Articular chondrocyte of knee joint (primary cell): ENCODE measurements around the gene SIX2. TPM values are rescaled to one million over a fixed set of nuclear protein-coding genes. Genes with fewer than 3 reads are reported as not detected.

Experiments
- total RNA-seq: library from RNA; depleted of rRNA; stranded (reverse); fragments of >200 nt; gene quantifications from 2 replicates; pipeline ENCODE4 v1.2.3, GENCODE V29; 2012

SIX2 gene
- 35.5 and 41.8 TPM in 2 replicates for total RNA-seq

DNA sequence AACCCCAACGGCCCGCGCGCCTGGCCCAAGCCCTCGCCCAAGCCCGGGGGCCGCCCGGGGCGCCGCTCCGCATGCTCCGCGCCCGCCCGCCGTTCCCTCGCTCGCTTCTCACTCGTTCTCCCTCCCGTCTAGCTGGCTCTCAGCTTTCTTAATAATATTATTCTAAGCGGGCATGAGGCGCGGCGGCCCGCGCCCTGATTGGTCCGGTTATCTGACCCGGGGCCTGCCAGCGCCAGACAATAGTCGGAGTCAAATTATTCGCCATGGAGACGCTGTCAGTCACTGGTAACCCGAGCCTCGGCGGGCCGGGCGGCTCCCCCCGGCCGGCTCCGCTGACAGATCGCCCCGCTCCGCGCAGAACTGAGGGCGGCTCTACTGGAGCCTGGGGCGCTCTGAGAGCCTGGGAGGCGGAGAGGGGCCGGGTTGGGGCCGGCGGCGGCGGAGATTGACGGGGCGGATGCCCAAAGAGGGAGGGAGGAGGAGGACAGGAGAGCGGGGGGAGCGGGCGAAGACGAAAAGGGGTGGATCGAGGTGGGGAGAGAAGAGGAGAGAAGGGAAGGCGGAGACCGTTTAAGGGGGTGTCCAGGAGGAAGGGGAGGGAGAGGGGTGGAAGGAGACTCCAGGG lies at the start of gene SIX2:
TSS of gene SIX2 (minus strand) at position 150 of the 625 bp plus-strand sequence. CDS start 342 bp downstream, outside the sequence.

Other genes with a start within 250 kb of the SIX2 start
- not detected in 2 replicates for gene SIX3, start 67.8 kb downstream of the SIX2 start, total RNA-seq